GM18507 (cell line): ENCODE measurements around the gene PLS1.
"Not testable (repeated sequence)": the region's sequence is repeated elsewhere in the genome, so short reads cannot be mapped to it uniquely, and the experiment has no call there.

ENCODE experiments used
- DNase-seq: peaks from one replicate; pipeline ENCODE4 v3.0.0; 2011; ENCODE audit warnings: low read depth; ENCODE audit not compliant: insufficient read length; ENCODE audit errors: extremely low spot score
- FAIRE-seq: peaks from 2 replicates; lab custom pipeline; 2011; peaks lifted over from hg19 to GRCh38; lab: Jason Lieb, UNC

The PLS1 gene

GRCh38 chr3:142595951-142596725, at the start of gene PLS1:
TSS of gene PLS1 (plus strand) at chr3:142596393. CDS start at chr3:142664238, 67,845 bp downstream.
- DNase-seq, result peak; percentile 91
- peak; percentile 80 for FAIRE-seq

- DNase-seq, result no peak
Observed at GRCh38 chr3:142549986-142550385, 46.2 kb upstream of the PLS1 start.

GRCh38 chr3:142552579-142552978, 43.6 kb upstream of the PLS1 start:
- not testable (repeated sequence) for DNase-seq, FAIRE-seq

More at GRCh38 chr3:142549986-142550385, 46.2 kb upstream of the PLS1 start:
- no peak for FAIRE-seq

GRCh38 chr3:142553741-142554140, 42.5 kb upstream of the PLS1 start:
- DNase-seq (no peak), FAIRE-seq (no peak)

GRCh38 chr3:142560118-142560517, 36.1 kb upstream of the PLS1 start:
- DNase-seq, result no peak
- no peak for FAIRE-seq

- FAIRE-seq, result no peak
- DNase-seq, result no peak
Observed at GRCh38 chr3:142563496-142563997, 32.6 kb upstream of the PLS1 start.

GRCh38 chr3:142566096-142566495, 30.1 kb upstream of the PLS1 start:
- no peak for DNase-seq
- FAIRE-seq, result peak; percentile 12

GRCh38 chr3:142568393-142569017, 27.7 kb upstream of the PLS1 start:
- DNase-seq (no peak), FAIRE-seq (no peak)

- not testable (repeated sequence) for DNase-seq, FAIRE-seq
Observed at GRCh38 chr3:142569422-142569821, 26.8 kb upstream of the PLS1 start.

- FAIRE-seq, DNase-seq: not testable (repeated sequence)
Observed at GRCh38 chr3:142574223-142574622, 22.0 kb upstream of the PLS1 start.

- FAIRE-seq, result no peak
- no peak for DNase-seq
Observed at GRCh38 chr3:142574665-142575064, 21.5 kb upstream of the PLS1 start.

- FAIRE-seq, result no peak
- DNase-seq, result no peak
Observed at GRCh38 chr3:142576792-142577191, 19.4 kb upstream of the PLS1 start.

- FAIRE-seq (peak; percentile 46), DNase-seq (no peak)
Observed at GRCh38 chr3:142577696-142578328, 18.4 kb upstream of the PLS1 start.

GRCh38 chr3:142578329-142579223, 17.6 kb upstream of the PLS1 start, which contains the start of gene ATR:
TSS of gene ATR (minus strand) at chr3:142578733. CDS start at chr3:142578704, 29 bp downstream.
- peak; percentile 91 for DNase-seq
- peak; percentile 95 for FAIRE-seq

- no peak for FAIRE-seq
- no peak for DNase-seq
Observed at GRCh38 chr3:142580061-142580423, 16.2 kb upstream of the PLS1 start.

- not testable (repeated sequence) for DNase-seq, FAIRE-seq
Observed at GRCh38 chr3:142581070-142581469, 15.1 kb upstream of the PLS1 start.

GRCh38 chr3:142586803-142587406, 9.3 kb upstream of the PLS1 start:
- FAIRE-seq, result peak; percentile 75
- DNase-seq, result no peak

GRCh38 chr3:142588703-142589102, 7.5 kb upstream of the PLS1 start:
- no peak for DNase-seq
- no peak for FAIRE-seq

GRCh38 chr3:142592268-142592667, 3.9 kb upstream of the PLS1 start:
- FAIRE-seq, DNase-seq: not testable (repeated sequence)
